ENCODE data around the gene SSH2.

DNA sequence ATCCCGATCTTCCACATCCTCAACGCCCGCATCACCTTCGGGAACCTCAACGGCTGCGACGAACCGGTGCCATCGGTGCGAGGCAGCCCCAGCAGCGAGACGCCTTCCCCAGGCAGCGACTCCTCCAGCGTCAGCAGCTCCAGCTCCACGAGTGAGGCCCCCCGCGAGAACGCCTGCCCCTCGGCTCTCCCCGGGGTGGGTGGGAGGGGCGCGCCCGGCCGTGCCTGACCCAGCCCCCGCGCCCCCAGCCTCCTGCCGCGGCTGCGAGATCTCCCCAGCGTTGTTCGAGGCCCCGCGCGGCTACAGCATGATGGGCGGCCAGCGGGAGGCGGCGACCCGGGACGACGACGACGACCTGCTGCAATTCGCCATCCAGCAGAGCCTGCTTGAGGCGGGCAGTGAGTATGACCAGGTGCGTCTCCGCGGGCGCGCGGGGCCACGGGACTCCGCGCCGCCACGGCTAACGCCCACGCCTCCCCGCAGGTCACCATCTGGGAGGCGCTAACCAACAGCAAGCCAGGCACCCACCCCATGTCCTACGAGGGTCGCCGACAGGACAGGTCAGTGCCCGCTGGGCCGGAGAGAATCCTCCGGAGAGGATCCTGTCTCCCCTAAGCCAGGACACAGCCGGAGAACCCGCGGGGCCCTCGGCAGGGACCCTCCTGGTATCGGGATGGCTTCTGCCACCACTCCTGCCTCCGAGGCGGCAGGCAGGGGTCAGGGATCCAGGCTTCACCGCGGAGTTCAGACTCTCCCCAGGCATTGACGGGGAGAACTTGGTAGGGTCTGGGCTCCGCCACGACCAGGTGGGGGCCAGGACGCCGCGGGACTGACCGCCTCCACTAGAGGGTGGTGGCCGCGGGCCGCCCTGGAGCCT, 317.4 kb downstream of the SSH2 start:
- TF ChIP-seq GATA2 (IDR thresholded peaks at IDR 0.05; ENCODE audit: low read depth, low read length) (no peak), GATA3 (IDR thresholded peaks at IDR 0.05; ENCODE audit: low read depth, low read length) (no peak)
